Pancreas (tissue), 10 donors: ENCODE results near the gene KCNA2. TPM values are rescaled to one million over a fixed set of nuclear protein-coding genes. Genes with fewer than 3 reads are reported as not detected.

Source experiments
- ATAC-seq, 4 donors: fragments of 200-7000 bp; cut with Tn5 transposase; one replicate each; pipeline versions ENCODE4 v1.8.0 to v1.9.1; 2020; ENCODE audit warnings: mild to moderate bottlenecking in 4 of 4, moderate library complexity in 4 of 4
- DNase-seq, 6 donors: peaks; one replicate each; pipeline ENCODE4 v3.0.0-alpha.2; 2020
- FAIRE-seq: peaks from 2 replicates; lab custom pipeline; 2012; peaks lifted over from hg19 to GRCh38; lab: Jason Lieb, UNC
- H3K27ac ChIP-seq, 4 donors: fragments of 200-600 bp; sonication (generic); 1 replicate in 3 of 4; 2 replicates in 1 of 4; pipeline versions ENCODE4 v1.5.0 to v1.8.0; 2020
- H3K27me3 ChIP-seq, 4 donors: fragments of 200-600 bp; one replicate each; pipeline ENCODE4 v1.8.0; 2021
- H3K36me3 ChIP-seq, 3 donors: fragments of 200-600 bp; sonication (generic) in 1 of 3; one replicate each; pipeline versions ENCODE4 v1.5.0 to v1.8.0; 2020 to 2021
- H3K4me1 ChIP-seq, 3 donors: fragments of 200-600 bp; one replicate each; pipeline ENCODE4 v1.8.0; 2021
- H3K4me3 ChIP-seq, 4 donors: fragments of 200-600 bp; sonication (generic) in 2 of 4; one replicate each; pipeline versions ENCODE4 v1.5.0 to v1.8.0; 2020 to 2021
- H3K9me3 ChIP-seq, 4 donors: fragments of 200-600 bp; one replicate each; pipeline ENCODE4 v1.8.0; 2021
- CTCF ChIP-seq, 4 donors: fragments of 200-600 bp; sonication (generic) in 3 of 4; IDR thresholded peaks; one replicate each; pipeline versions ENCODE4 v1.5.0 to v1.8.0; 2021; ENCODE audit warnings: antibody characterized with exemption in 4 of 4
- WGBS, 2 donors: extraction: QIAGEN DNeasy Blood & Tissue Kit; methylation state at CpG; one replicate each; pipeline ENCODE4 v1.1.7; 2013; 5-methylcytosine and 5-hydroxymethylcytosine counted together
- intact Hi-C, 3 donors: fragments of 100-400 bp; cut with DNase I; formaldehyde crosslinking; loops; one replicate each; pipeline versions ENCODE4 v1.11.1 to v1.14.2; 2022
- polyA plus RNA-seq, 2 donors: library from polyadenylated mRNA; stranded (reverse); fragments of 200-250 nt; gene quantifications; one replicate each; pipeline ENCODE4 v1.2.3, GENCODE V29; 2013
- total RNA-seq, 6 donors: library from RNA; stranded (reverse); fragmentation: NEBNext Ultra II Directional in 4 of 6; extraction: Animal tissue kit (Norgen Biotek cat#: 25700) in 4 of 6; gene quantifications; one replicate each; pipeline versions ENCODE4 v1.2.1 to v1.2.4, GENCODE V29; 2021 to 2023
- donor health status: healthy with polysubstance abuse.
- donor health status: DM: no; HTN: no; CAD: no; lungs with moderate emphysema.
- donor health status: DM: no; HTN: no; CAD: no.
- donor health status: control.
- donor health status: control.
- donor health status: Bipolar disorder and iron deficiency.
- donor health status: DM: yes; HTN: yes; CAD: no.
- donor health status: DM: no; HTN: no; CAD: no.
- donor health status: DM: no; HTN: no; CAD: no.
- donor health status: DM: yes; HTN: yes; CAD: no.

Gene KCNA2
- total and polyA plus RNA-seq, 8 donors = 0.21 to 1.6 (median 0.64) TPM

GRCh38 chr1:110576441-110576840, 29.7 kb downstream of the KCNA2 start:
- DNase-seq (no peak), ATAC-seq (no peak), FAIRE-seq (no peak)
- Histone ChIP-seq H3K4me1 (no peaks in the 10 kb centered on the region), H3K9me3 (no peaks in the 10 kb centered on the region), H3K36me3 (no peaks in the 10 kb centered on the region), H3K27ac (no peak overlapping the region), H3K4me3 (no peak overlapping the region), H3K27me3 (peaks cover 0 to 4% (median 0%) of the 10 kb centered on the region in 4 donors)
- intact Hi-C loops = no loop called here
- no peak for TF ChIP-seq CTCF (IDR thresholded peaks at IDR 0.05)

- intact Hi-C loops = no loop called here
- no peak for TF ChIP-seq CTCF (IDR thresholded peaks at IDR 0.05)
- ATAC-seq (no peak), DNase-seq (no peak), FAIRE-seq (no peak)
- no peaks in the 10 kb centered on the region for H3K9me3 ChIP-seq
- WGBS, 2 donors = 95 to 97% methylated on average over 1 of the region's 1 CpG
- no peaks in the 10 kb centered on the region for H3K36me3 ChIP-seq
- H3K27ac ChIP-seq = no peak overlapping the region
- H3K4me1 ChIP-seq = no peaks in the 10 kb centered on the region
- no peak overlapping the region for H3K4me3 ChIP-seq
- peaks cover 0 to 4% (median 0%) of the 10 kb centered on the region in 4 donors for H3K27me3 ChIP-seq
Measured at GRCh38 chr1:110573314-110573713, 32.8 kb downstream of the KCNA2 start.

GRCh38 chr1:110572751-110573150, 33.4 kb downstream of the KCNA2 start:
- Histone ChIP-seq H3K27ac (no peak overlapping the region), H3K36me3 (no peaks in the 10 kb centered on the region), H3K27me3 (no peaks in the 10 kb centered on the region), H3K4me3 (no peak overlapping the region), H3K4me1 (no peaks in the 10 kb centered on the region), H3K9me3 (no peaks in the 10 kb centered on the region)
- intact Hi-C loops = no loop called here
- ATAC-seq (no peak), DNase-seq (no peak), FAIRE-seq (no peak)
- WGBS, 2 donors = 80 to 93% methylated on average over 3 of the region's 3 CpGs
- no peak for TF ChIP-seq CTCF (IDR thresholded peaks at IDR 0.05)

- Histone ChIP-seq H3K27ac (no peak overlapping the region), H3K4me3 (no peak overlapping the region), H3K9me3 (no peaks in the 10 kb centered on the region), H3K27me3 (no peaks in the 10 kb centered on the region), H3K36me3 (no peaks in the 10 kb centered on the region), H3K4me1 (no peaks in the 10 kb centered on the region)
- intact Hi-C loops = no loop called here
- FAIRE-seq (no peak), ATAC-seq (no peak), DNase-seq (no peak)
- TF ChIP-seq CTCF (IDR thresholded peaks at IDR 0.05) = no peak
- WGBS, 2 donors = 54 to 58% methylated on average over 4 of the region's 4 CpGs
Measured at GRCh38 chr1:110570901-110571300, 35.3 kb downstream of the KCNA2 start.

- no peaks in the 10 kb centered on the region for H3K36me3 ChIP-seq
- DNase-seq (no peak), ATAC-seq (no peak), FAIRE-seq (no peak)
- WGBS, 2 donors = 23 to 30% methylated on average over 3 of the region's 3 CpGs
- intact Hi-C loops = no loop called here
- H3K4me1 ChIP-seq = no peaks in the 10 kb centered on the region
- H3K27ac ChIP-seq = no peak overlapping the region
- H3K9me3 ChIP-seq = no peaks in the 10 kb centered on the region
- H3K27me3 ChIP-seq = no peaks in the 10 kb centered on the region
- no peak for TF ChIP-seq CTCF (IDR thresholded peaks at IDR 0.05)
- H3K4me3 ChIP-seq = no peak overlapping the region
Measured at GRCh38 chr1:110570307-110570706, 35.9 kb downstream of the KCNA2 start.
